ENCODE measurements around the gene PDLIM7.

DNA sequence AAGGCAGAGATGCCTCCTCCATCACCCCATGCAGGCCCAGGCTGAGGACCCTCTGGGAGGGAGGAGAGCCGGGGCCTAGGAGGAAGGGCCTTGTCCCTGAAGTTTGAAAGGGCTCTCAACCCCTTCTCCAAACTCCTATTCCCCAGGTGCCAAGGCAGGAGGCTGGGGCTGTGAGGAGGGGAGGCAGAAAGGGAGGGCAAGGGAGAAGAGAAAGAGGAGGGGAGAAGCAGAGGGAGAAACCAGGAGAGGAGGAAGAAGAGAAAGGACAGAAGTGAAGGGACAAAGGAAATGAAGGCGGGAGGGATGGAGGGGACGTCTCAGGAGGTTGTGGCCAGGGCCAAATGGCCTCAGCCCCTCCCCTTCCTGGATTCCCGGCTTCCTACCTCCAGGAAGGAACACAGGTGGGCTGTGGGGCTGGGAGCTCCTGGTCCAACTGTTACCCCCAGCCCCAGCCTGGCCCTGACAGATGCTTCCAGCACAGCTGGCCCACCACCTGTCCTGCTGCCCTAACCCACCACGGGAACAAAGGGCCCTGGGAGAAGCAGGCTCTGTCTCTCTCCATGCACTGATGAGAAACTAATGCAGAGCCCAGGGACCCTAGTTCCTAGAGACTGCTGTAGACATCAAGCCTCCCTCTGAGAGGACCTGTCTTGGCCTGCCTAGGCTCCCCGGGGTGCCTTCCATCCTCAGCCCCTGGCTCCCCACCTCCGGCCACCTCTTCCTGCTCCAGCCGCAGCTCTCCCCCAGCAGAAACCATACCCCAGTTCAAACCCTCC lies 27.5 kb downstream of the PDLIM7 start:
- TF ChIP-seq, protein P1, sequence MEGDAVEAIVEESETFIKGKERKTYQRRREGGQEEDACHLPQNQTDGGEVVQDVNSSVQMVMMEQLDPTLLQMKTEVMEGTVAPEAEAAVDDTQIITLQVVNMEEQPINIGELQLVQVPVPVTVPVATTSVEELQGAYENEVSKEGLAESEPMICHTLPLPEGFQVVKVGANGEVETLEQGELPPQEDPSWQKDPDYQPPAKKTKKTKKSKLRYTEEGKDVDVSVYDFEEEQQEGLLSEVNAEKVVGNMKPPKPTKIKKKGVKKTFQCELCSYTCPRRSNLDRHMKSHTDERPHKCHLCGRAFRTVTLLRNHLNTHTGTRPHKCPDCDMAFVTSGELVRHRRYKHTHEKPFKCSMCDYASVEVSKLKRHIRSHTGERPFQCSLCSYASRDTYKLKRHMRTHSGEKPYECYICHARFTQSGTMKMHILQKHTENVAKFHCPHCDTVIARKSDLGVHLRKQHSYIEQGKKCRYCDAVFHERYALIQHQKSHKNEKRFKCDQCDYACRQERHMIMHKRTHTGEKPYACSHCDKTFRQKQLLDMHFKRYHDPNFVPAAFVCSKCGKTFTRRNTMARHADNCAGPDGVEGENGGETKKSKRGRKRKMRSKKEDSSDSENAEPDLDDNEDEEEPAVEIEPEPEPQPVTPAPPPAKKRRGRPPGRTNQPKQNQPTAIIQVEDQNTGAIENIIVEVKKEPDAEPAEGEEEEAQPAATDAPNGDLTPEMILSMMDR (IDR thresholded peaks at IDR 0.05; ENCODE audit: low read length), result no peak
- no peak for TF ChIP-seq EZH2phosphoT487 (IDR thresholded peaks at IDR 0.05; ENCODE audit: low read length)

All from MM.1S (cell line).